Hepatocyte (in vitro differentiated cells): ENCODE measurements around the gene CDH11. TPM values are rescaled to one million over a fixed set of nuclear protein-coding genes. Genes with fewer than 3 reads are reported as not detected.
A peak's percentile ranks its signal among the peaks of the same experiment; 100 is the strongest.

Source experiments
- DNase-seq: peaks from one replicate; pipeline ENCODE4 v3.0.0-alpha.2; 2016; ENCODE audit warnings: low spot score
- H2AFZ ChIP-seq: fragments of 200-600 bp; sonication (generic); 2 replicates; pipeline ENCODE4 v1.6.0; 2016; ENCODE audit warnings: antibody characterized with exemption, mild to moderate bottlenecking
- H3K27ac ChIP-seq: fragments of 200-600 bp; sonication (generic); 2 replicates; pipeline ENCODE4 v1.5.1; 2016; ENCODE audit warnings: mild to moderate bottlenecking
- H3K27me3 ChIP-seq: fragments of 200-600 bp; sonication (generic); 2 replicates; pipeline ENCODE4 v1.6.1; 2016
- H3K36me3 ChIP-seq: fragments of 200-600 bp; sonication (generic); replicated peaks from 2 replicates; pipeline ENCODE4 v1.5.1; 2016; ENCODE audit warnings: low read depth; ENCODE audit not compliant: insufficient read depth
- H3K4me1 ChIP-seq: fragments of 200-600 bp; sonication (generic); 2 replicates; pipeline ENCODE4 v1.5.1; 2016; ENCODE audit warnings: mild to moderate bottlenecking, moderate library complexity; ENCODE audit not compliant: insufficient read depth
- H3K4me2 ChIP-seq: fragments of 200-600 bp; sonication (generic); 2 replicates; pipeline ENCODE4 v1.6.0; 2016
- H3K4me3 ChIP-seq: fragments of 200-600 bp; sonication (generic); 2 replicates; pipeline ENCODE4 v1.5.1; 2016; ENCODE audit warnings: mild to moderate bottlenecking
- H3K79me2 ChIP-seq: fragments of 200-600 bp; sonication (generic); 2 replicates; pipeline ENCODE4 v1.6.0; 2017; ENCODE audit warnings: mild to moderate bottlenecking
- H3K9me2 ChIP-seq: fragments of 200-600 bp; sonication (generic); replicated peaks from 2 replicates; pipeline ENCODE4 v1.6.0; 2017; ENCODE audit warnings: mild to moderate bottlenecking; ENCODE audit not compliant: insufficient read depth
- H3K9me3 ChIP-seq: fragments of 200-600 bp; sonication (generic); 2 replicates; pipeline ENCODE4 v1.5.1; 2016; ENCODE audit warnings: low read depth, mild to moderate bottlenecking
- H4K20me1 ChIP-seq: fragments of 200-600 bp; sonication (generic); 2 replicates; pipeline ENCODE4 v1.6.0; 2016; ENCODE audit warnings: mild to moderate bottlenecking; ENCODE audit not compliant: insufficient read depth, poor library complexity, severe bottlenecking
- EZH2 ChIP-seq: fragments of 200-600 bp; sonication (generic); IDR thresholded peaks from 2 replicates; pipeline ENCODE4 v1.6.1; 2016; ENCODE audit warnings: antibody characterized with exemption, mild to moderate bottlenecking, borderline replicate concordance
- EZH2phosphoT487 ChIP-seq: fragments of 200-600 bp; sonication (generic); IDR thresholded peaks from one replicate; pipeline ENCODE4 v1.6.1; 2018; ENCODE audit warnings: antibody characterized with exemption, mild to moderate bottlenecking, low read depth, moderate library complexity; ENCODE audit not compliant: unreplicated experiment, severe bottlenecking
- WGBS: methylation state at CpG from one replicate; pipeline ENCODE4 v1.1.6; 2016; ENCODE audit warnings: low lambda C conversion rate; ENCODE audit errors: missing lambda C conversion rate; 5-methylcytosine and 5-hydroxymethylcytosine counted together
- polyA plus RNA-seq: library from polyadenylated mRNA; unstranded; fragments of >200 nt; fragmentation: Nextera tagmentation; extraction: Ambion mirVana; gene quantifications from 2 replicates; pipeline ENCODE4 v1.2.1, GENCODE V29; 2016
- total RNA-seq: library from RNA; depleted of rRNA; stranded (reverse); fragments of >200 nt; gene quantifications from 2 replicates; pipeline ENCODE4 v1.2.3, GENCODE V29; 2014
- TF ChIP-seq, protein P1 (sequence below): fragments of 200-600 bp; sonication (generic); IDR thresholded peaks from 2 replicates; pipeline ENCODE4 v1.5.1; 2016; ENCODE audit warnings: antibody characterized with exemption, mild to moderate bottlenecking; ENCODE audit not compliant: poor library complexity

CDH11 gene
- total and polyA plus RNA-seq, 2 experiments from 2014 or later: 148 to 289 TPM

DNA sequence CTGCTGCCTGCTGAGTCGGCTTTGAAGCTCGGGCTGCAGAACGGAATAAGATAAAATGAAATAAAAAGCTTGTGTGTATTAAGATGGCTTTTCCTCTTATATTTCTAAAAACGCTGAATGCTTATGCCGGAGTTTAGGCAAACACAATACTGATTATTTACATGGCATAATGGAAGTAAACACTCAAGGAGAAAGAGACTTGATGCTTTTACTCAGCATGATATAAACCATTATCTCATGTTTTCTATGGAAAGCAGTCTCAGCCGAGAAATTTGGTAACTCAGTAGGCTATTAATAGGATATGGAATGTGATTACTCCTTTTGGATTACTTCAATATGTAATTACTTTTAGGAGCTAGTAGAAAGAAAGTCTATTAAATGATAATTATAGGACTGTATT, 153.3 kb downstream of the CDH11 start:
- no peaks in the 10 kb centered on the region for H3K36me3 ChIP-seq
- no peaks in the 10 kb centered on the region for H3K27me3 ChIP-seq
- TF ChIP-seq EZH2phosphoT487 (no peak), EZH2 (no peak)
- TF ChIP-seq, protein P1, sequence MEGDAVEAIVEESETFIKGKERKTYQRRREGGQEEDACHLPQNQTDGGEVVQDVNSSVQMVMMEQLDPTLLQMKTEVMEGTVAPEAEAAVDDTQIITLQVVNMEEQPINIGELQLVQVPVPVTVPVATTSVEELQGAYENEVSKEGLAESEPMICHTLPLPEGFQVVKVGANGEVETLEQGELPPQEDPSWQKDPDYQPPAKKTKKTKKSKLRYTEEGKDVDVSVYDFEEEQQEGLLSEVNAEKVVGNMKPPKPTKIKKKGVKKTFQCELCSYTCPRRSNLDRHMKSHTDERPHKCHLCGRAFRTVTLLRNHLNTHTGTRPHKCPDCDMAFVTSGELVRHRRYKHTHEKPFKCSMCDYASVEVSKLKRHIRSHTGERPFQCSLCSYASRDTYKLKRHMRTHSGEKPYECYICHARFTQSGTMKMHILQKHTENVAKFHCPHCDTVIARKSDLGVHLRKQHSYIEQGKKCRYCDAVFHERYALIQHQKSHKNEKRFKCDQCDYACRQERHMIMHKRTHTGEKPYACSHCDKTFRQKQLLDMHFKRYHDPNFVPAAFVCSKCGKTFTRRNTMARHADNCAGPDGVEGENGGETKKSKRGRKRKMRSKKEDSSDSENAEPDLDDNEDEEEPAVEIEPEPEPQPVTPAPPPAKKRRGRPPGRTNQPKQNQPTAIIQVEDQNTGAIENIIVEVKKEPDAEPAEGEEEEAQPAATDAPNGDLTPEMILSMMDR: no peak
- H3K4me1 ChIP-seq: no peaks in the 10 kb centered on the region
- no peak overlapping the region for H3K4me3 ChIP-seq
- no peaks in the 10 kb centered on the region for H3K79me2 ChIP-seq
- H3K9me3 ChIP-seq: no peaks in the 10 kb centered on the region
- H2AFZ ChIP-seq: no peak overlapping the region
- no peaks in the 10 kb centered on the region for H3K9me2 ChIP-seq
- no peak for DNase-seq
- H3K4me2 ChIP-seq: no peak overlapping the region
- H3K27ac ChIP-seq: no peak overlapping the region
- H4K20me1 ChIP-seq: no peaks in the 10 kb centered on the region
- WGBS: 83% methylated on average over 6 of the region's 6 CpGs

DNA sequence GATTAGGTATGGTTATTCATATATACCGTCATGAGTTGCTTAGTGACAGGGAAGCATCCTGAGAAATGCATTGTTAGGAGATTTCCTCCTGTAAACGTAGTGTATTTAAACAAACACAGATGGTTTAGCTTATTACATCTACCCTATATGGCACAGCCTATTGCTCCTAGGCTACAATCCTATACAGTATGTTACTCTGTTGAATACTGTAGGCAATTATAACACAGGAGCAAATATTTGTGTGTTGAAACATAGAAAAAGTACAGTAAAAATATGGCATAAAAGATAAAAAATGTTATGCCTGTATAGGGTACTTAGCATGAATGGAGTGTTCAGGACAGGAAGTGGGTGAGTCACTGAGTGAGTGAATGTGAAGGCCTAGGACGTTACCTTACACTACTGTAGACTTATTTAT, 157.7 kb downstream of the CDH11 start:
- H2AFZ ChIP-seq: no peak overlapping the region
- no peaks in the 10 kb centered on the region for H3K36me3 ChIP-seq
- no peak for DNase-seq
- no peak overlapping the region for H3K27ac ChIP-seq
- TF ChIP-seq EZH2 (no peak), EZH2phosphoT487 (no peak)
- TF ChIP-seq, protein P1: no peak
- no peaks in the 10 kb centered on the region for H3K9me2 ChIP-seq
- no peaks in the 10 kb centered on the region for H4K20me1 ChIP-seq
- WGBS: 69% methylated on average over 3 of the region's 3 CpGs
- no peak overlapping the region for H3K4me3 ChIP-seq
- no peaks in the 10 kb centered on the region for H3K9me3 ChIP-seq
- no peak overlapping the region for H3K4me2 ChIP-seq
- H3K4me1 ChIP-seq: no peaks in the 10 kb centered on the region
- no peaks in the 10 kb centered on the region for H3K79me2 ChIP-seq
- H3K27me3 ChIP-seq: no peaks in the 10 kb centered on the region

DNA sequence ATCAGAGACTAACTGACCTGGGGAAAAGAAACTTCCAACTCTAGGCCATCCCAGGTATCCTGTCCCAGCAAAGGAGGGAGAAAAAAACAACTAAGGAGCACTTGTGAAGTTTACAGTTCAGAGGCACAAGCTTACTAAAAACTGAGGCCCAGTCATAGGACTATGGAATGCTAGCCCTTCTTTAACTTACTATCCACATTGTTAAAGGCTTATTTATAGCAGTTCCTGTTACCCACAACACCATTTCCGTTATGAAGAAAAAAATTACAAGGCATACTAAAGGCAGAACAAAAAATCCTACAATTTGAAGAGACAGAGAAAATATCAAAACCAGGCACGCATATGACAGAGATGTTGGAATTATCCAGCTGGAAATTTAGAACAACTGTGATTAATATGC, 159.1 kb downstream of the CDH11 start:
- Histone ChIP-seq H3K4me2 (no peak overlapping the region), H3K4me1 (no peaks in the 10 kb centered on the region), H3K4me3 (no peak overlapping the region), H3K79me2 (no peaks in the 10 kb centered on the region), H3K27ac (peak overlapping the region; percentile 8), H3K9me2 (no peaks in the 10 kb centered on the region), H3K27me3 (no peaks in the 10 kb centered on the region), H3K36me3 (no peaks in the 10 kb centered on the region), H3K9me3 (no peaks in the 10 kb centered on the region), H4K20me1 (no peaks in the 10 kb centered on the region), H2AFZ (no peak overlapping the region)
- DNase-seq: no peak
- 83% methylated on average over 2 of the region's 2 CpGs for WGBS
- TF ChIP-seq EZH2 (no peak), EZH2phosphoT487 (no peak)
- TF ChIP-seq, protein P1: no peak

DNA sequence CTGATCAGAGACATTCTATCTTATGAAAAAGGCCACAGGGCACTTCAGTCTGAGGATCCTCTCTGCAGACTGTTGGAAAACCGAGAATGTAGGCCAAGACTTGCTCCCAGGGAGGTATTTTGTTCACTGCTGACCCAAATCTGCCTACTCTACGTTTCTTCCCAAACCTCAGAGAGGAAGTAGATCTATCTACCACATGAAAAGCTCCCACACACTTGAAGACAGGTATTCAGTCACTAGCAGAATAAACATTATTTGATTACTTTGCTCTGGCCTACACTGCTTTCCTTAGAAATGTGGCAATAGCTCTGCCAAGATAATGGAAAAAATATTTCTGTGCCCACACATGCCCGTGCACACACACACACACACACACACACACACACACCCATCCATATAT, 164.6 kb downstream of the CDH11 start:
- Histone ChIP-seq H2AFZ (no peak overlapping the region), H3K79me2 (no peaks in the 10 kb centered on the region), H3K27me3 (no peaks in the 10 kb centered on the region), H3K9me2 (no peaks in the 10 kb centered on the region), H3K4me2 (no peak overlapping the region), H3K36me3 (no peaks in the 10 kb centered on the region), H3K9me3 (no peaks in the 10 kb centered on the region), H3K4me3 (no peak overlapping the region), H3K27ac (no peak overlapping the region), H4K20me1 (no peaks in the 10 kb centered on the region), H3K4me1 (peaks cover 6% of the 10 kb centered on the region)
- 85% methylated on average over 3 of the region's 3 CpGs for WGBS
- TF ChIP-seq, protein P1: no peak
- TF ChIP-seq EZH2phosphoT487: no peak
- no peak for DNase-seq
